Retinal pigment epithelial cell (primary cell): ENCODE results near the gene SKAP2.
A peak's percentile ranks its signal among the peaks of the same experiment; 100 is the strongest.

Experiments used
- DNase-seq: peaks from one replicate; pipeline ENCODE4 v3.0.0-alpha.2; 2010; ENCODE audit warnings: low read depth
- H3K4me3 ChIP-seq: 2 replicates; pipeline ENCODE4 v1.5.1; 2011; ENCODE audit warnings: mild to moderate bottlenecking, low read length, control low read depth, moderate library complexity
- CTCF ChIP-seq: conservative IDR thresholded peaks from 2 replicates; pipeline ENCODE4 v1.5.1; 2011; ENCODE audit warnings: low read depth, low read length, control low read depth, inconsistent platforms

The SKAP2 gene

GRCh38 chr7:26659121-26659520, 205.3 kb downstream of the SKAP2 start:
- no peak overlapping the region for H3K4me3 ChIP-seq
- TF ChIP-seq CTCF: no peak
- no peak for DNase-seq

- DNase-seq: no peak
- H3K4me3 ChIP-seq: no peak overlapping the region
- TF ChIP-seq CTCF: no peak
These were observed 205.9 kb downstream of the SKAP2 start for GRCh38 chr7:26658389-26659084.

GRCh38 chr7:26657686-26658388, 206.6 kb downstream of the SKAP2 start:
- DNase-seq: no peak
- no peak overlapping the region for H3K4me3 ChIP-seq
- TF ChIP-seq CTCF: no peak

- peak; percentile 1 for TF ChIP-seq CTCF
- no peak for DNase-seq
- H3K4me3 ChIP-seq: no peak overlapping the region
These were observed 207.2 kb downstream of the SKAP2 start for GRCh38 chr7:26657206-26657641.

GRCh38 chr7:26656735-26657134, 207.7 kb downstream of the SKAP2 start:
- TF ChIP-seq CTCF: no peak

GRCh38 chr7:26655781-26656180, 208.6 kb downstream of the SKAP2 start:
- no peak for TF ChIP-seq CTCF
- DNase-seq: no peak
- H3K4me3 ChIP-seq: no peak overlapping the region

More at GRCh38 chr7:26656735-26657134, 207.7 kb downstream of the SKAP2 start:
- DNase-seq: no peak
- no peak overlapping the region for H3K4me3 ChIP-seq
